ENCODE results near the gene HDAC11. TPM values are rescaled to one million over a fixed set of nuclear protein-coding genes. Genes with fewer than 3 reads are reported as not detected.

Gene HDAC11
- total RNA-seq, 3 donors from 2014 or later, result 14.2 to 21.7 (median 14.4) TPM

DNA sequence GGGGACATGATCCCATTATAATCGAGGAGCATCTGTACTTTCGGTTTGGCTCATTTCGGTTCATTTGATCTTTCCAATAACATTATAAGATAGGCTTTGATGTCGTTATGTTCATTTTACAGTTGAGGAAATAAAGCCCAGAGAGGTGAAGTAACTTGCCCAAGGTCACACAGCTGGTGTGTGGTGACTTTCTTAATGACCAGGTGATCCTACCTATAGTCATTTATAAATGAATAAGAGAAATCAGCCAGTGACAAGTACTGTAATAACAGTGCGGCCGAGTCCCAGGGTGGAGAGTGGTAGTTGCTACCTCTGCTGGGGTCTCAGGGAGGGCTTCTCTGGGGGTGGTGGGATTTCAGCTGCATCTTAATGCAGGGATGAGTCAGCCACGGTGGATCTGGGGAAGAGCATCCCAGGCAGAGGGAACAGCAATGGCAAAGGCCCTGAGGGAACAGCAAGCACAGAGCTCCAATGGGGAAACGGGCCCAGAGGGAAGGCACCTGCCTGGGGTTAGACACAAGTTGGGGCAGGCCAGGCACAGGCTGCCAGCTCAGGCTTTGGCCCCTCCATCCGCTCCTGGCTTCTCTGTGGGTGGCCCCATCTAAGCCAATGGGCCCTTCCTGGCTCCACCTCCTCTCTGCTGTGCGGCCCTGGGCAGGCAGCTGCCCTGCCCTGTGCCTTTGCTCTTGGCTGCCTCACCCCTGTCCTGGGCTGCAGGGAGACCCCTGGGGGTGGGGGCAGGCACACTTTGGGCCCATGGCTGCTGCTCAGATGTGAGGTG, 67.7 kb downstream of the HDAC11 start:
- peaks cover 0 to 3% of the 10 kb centered on the region in 2 donors for H3K4me1 ChIP-seq
- H3K9me3 ChIP-seq, result no peaks in the 10 kb centered on the region
- TF ChIP-seq, protein P1, sequence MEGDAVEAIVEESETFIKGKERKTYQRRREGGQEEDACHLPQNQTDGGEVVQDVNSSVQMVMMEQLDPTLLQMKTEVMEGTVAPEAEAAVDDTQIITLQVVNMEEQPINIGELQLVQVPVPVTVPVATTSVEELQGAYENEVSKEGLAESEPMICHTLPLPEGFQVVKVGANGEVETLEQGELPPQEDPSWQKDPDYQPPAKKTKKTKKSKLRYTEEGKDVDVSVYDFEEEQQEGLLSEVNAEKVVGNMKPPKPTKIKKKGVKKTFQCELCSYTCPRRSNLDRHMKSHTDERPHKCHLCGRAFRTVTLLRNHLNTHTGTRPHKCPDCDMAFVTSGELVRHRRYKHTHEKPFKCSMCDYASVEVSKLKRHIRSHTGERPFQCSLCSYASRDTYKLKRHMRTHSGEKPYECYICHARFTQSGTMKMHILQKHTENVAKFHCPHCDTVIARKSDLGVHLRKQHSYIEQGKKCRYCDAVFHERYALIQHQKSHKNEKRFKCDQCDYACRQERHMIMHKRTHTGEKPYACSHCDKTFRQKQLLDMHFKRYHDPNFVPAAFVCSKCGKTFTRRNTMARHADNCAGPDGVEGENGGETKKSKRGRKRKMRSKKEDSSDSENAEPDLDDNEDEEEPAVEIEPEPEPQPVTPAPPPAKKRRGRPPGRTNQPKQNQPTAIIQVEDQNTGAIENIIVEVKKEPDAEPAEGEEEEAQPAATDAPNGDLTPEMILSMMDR (IDR thresholded peaks at IDR 0.05), result no peak
- TF ChIP-seq POLR2A (IDR thresholded peaks at IDR 0.05) (no peak), POLR2AphosphoS5 (IDR thresholded peaks at IDR 0.05) (no peak)
- H3K4me3 ChIP-seq, result peak overlapping the region in 1 of 3 donors; percentile 76
- H3K27ac ChIP-seq, result peak overlapping the region; percentile 64 to 87
- H3K27me3 ChIP-seq, result no peaks in the 10 kb centered on the region
- no peak for DNase-seq (ENCODE audit: low spot score in 2 of 2)
- H3K36me3 ChIP-seq, result no peaks in the 10 kb centered on the region
- intact Hi-C loops (cut with DNase I; ENCODE audit: low total_unique reads), result no loop called here

DNA sequence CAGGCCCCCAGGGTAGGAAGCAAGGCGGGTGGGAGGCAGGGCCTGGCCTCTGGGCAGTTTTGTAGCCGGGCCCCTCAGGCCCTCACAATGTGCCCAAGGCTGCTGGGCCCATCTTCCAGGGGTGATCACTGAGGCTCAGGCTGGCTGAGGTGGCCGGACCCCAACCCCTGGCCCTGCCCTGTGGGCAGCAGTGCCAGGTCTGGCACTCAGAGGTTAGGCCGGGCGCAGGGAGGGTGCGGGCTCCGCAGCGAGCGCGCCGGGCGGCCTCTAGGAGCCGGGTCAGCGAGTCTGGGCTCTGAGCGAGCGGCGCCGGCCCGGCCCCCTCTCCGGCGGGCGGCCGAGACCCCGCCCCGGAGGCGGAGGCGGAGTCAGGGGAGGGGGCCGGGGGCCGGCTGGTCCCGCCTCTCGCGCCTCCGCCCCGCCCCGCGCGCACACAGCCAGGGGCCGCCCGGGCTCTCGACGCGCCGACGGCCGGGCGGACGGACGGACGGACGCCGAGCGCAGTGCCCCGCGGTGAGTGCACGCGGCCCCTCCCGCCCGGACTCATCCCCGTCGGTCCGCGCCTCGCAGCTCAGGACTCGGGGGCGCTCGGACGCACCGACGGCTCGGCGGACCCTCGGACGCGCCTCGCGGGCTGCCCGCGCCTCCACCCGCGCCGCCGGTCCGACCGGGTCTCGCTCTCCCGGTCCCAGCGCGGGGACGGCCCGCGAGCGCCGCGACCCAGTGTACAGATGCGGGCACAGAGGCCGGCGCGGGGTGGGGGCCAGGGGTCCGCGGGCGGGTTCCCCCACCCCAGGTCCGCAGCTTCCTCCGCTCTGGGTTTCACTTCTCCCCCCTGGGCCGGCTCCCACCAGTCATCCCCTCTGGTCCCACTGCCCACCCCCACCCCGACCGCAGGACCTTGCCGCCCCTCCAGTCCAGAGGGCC, 68.9 kb downstream of the HDAC11 start, which contains the start of gene FBLN2:
Gene FBLN2, plus strand, starts transcription at position 430 of the 927 bp plus-strand sequence. CDS start 21,231 bp downstream, outside the sequence.
- intact Hi-C loops (cut with DNase I; ENCODE audit: low total_unique reads), result no loop called here
- peak within 1 kb of the TSS; percentile 54 to 76 (median 64) for H3K4me3 ChIP-seq
- no peaks in the 10 kb centered on the region for H3K9me3 ChIP-seq
- H3K36me3 ChIP-seq, result no peaks in the 10 kb centered on the region
- peak within 1 kb of the TSS; percentile 64 to 87 for H3K27ac ChIP-seq
- DNase-seq (ENCODE audit: low spot score in 2 of 2), result no peak
- no peaks in the 10 kb centered on the region for H3K27me3 ChIP-seq
- TF ChIP-seq POLR2AphosphoS5 (IDR thresholded peaks at IDR 0.05) (no peak), POLR2A (IDR thresholded peaks at IDR 0.05) (no peak)
- TF ChIP-seq, protein P1 (IDR thresholded peaks at IDR 0.05), result no peak
- peaks cover 0 to 3% of the 10 kb centered on the region in 2 donors for H3K4me1 ChIP-seq

DNA sequence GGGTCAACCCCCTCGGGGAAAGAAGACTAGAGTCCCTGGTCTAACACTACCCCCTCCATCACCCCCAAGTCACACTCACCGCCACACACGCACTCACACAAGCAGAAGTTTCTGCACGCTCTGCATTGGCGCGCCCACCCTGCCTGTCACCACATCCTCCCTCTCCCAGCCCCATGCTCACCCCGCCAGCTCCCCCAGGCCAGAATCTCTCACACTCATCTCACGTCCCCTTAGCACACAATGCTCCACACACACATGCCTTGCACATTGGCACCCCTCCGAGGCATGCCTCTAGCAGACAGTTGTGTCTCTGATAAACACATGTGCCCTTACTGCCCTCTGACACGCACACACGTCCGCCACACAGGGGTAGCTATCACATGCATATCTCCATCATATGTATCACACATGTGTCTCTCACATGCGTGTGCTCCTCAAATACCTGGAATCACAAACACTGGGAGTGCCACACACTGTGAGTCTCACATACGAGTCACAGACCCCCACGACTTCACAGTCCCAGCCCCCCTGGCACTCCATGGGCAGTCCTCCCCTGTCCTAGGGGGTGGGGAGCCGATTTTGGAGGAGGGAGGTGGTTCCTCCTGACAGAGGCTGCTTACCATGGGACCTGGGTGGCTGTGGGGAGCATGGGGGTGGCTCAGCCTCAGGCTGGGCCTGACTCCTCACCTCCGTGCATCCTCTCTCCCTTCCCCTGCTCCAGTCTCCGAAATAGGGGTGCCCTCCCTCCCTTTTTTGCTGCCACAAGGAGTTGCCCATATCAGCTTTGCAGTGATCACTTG, 69.7 kb downstream of the HDAC11 start:
- intact Hi-C loops (cut with DNase I; ENCODE audit: low total_unique reads), result no loop called here
- no peaks in the 10 kb centered on the region for H3K36me3 ChIP-seq
- no peak for DNase-seq (ENCODE audit: low spot score in 2 of 2)
- peak overlapping the region; percentile 61 to 87 for H3K27ac ChIP-seq
- H3K27me3 ChIP-seq, result no peaks in the 10 kb centered on the region
- H3K4me1 ChIP-seq, result peaks cover 0 to 3% of the 10 kb centered on the region in 2 donors
- TF ChIP-seq, protein P1 (IDR thresholded peaks at IDR 0.05), result no peak
- no peak for TF ChIP-seq POLR2A (IDR thresholded peaks at IDR 0.05)
- TF ChIP-seq POLR2AphosphoS5 (IDR thresholded peaks at IDR 0.05), result no peak
- H3K4me3 ChIP-seq, result peak overlapping the region; percentile 54 to 76 (median 64)
- no peaks in the 10 kb centered on the region for H3K9me3 ChIP-seq

DNA sequence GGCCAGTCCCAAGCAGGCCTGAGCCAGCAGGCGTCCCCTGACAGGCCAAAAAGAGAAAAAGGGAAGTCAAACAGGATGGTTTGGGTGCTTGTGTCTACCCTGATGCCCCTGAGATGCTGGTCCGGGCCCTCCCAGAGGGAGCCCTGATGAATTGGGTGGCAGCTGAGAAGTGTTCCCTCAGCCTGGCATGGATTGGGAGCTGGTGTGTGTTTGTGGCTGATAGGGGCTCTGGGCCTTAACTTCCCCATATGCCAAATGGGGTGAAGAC, 70.3 kb downstream of the HDAC11 start:
- Histone ChIP-seq H3K9me3 (no peaks in the 10 kb centered on the region), H3K36me3 (no peaks in the 10 kb centered on the region), H3K27me3 (no peaks in the 10 kb centered on the region), H3K27ac (peak overlapping the region; percentile 36 to 87), H3K4me3 (peak overlapping the region; percentile 54 to 76 (median 64)), H3K4me1 (peaks cover 0 to 3% of the 10 kb centered on the region in 2 donors)
- intact Hi-C loops (cut with DNase I; ENCODE audit: low total_unique reads), result no loop called here
- TF ChIP-seq POLR2AphosphoS5 (IDR thresholded peaks at IDR 0.05), result no peak
- DNase-seq (ENCODE audit: low spot score in 2 of 2), result no peak

DNA sequence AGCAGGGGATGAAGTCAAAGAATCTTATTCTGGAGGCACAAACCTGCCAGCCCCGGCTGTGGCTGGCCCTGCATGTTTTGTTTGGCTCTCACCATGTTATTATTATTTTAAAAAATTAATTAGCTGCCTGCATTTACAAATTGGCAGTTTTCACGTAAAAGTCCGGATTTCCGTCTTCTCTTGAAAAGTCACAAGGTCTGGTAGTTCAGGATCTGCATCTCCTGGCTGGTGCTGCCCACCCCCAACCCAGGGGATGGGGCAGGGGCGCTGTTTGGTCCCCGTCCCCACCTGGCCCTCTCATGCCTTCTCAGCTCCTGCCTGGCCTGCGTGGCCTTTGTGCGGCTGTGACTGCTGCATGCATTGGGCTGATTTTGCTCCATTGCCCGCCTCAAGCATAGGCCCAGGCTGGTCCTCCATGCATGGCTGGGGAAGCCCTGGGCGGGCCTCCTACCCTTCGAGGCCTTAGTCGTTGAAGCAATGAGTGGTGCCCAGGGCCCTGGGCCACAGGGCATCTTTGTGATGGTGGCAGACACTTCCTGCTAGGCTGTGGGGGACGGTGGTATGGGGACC, 70.8 kb downstream of the HDAC11 start:
- peak overlapping the region in 1 of 2 donors; percentile 4 for H3K27ac ChIP-seq
- H3K4me3 ChIP-seq, result peak overlapping the region; percentile 54 to 76 (median 64)
- H3K36me3 ChIP-seq, result no peaks in the 10 kb centered on the region
- no peaks in the 10 kb centered on the region for H3K9me3 ChIP-seq
- no peaks in the 10 kb centered on the region for H3K27me3 ChIP-seq
- intact Hi-C loops (cut with DNase I; ENCODE audit: low total_unique reads), result no loop called here
- no peak for DNase-seq (ENCODE audit: low spot score in 2 of 2)
- TF ChIP-seq POLR2A (IDR thresholded peaks at IDR 0.05), result no peak
- TF ChIP-seq, protein P1 (IDR thresholded peaks at IDR 0.05), result no peak
- no peak for TF ChIP-seq POLR2AphosphoS5 (IDR thresholded peaks at IDR 0.05)
- peaks cover 0 to 3% of the 10 kb centered on the region in 2 donors for H3K4me1 ChIP-seq
